T-helper 1 cell treated with Interleukin-12 subunit alpha and Interleukin-12 subunit beta and Interleukin-4 antibody, amounts not matched to agents 30 μg/mL and 1 μg/mL, for 36 hours (primary cell): Measurements from ENCODE around the gene PDILT.
"Not testable (repeated sequence)": the region's sequence is repeated elsewhere in the genome, so short reads cannot be mapped to it uniquely, and the experiment has no call there.

ENCODE experiments used
- H3K27ac Mint-ChIP-seq: one replicate; pipeline ENCODE4 v1.8.0; 2021; ENCODE audit warnings: mild to moderate bottlenecking, mixed read lengths
- H3K27me3 Mint-ChIP-seq: one replicate; pipeline ENCODE4 v1.8.0; 2021; ENCODE audit warnings: low read depth, mixed read lengths
- H3K36me3 Mint-ChIP-seq: one replicate; pipeline ENCODE4 v1.8.0; 2021; ENCODE audit warnings: low read depth, mixed read lengths
- H3K4me1 Mint-ChIP-seq: one replicate; pipeline ENCODE4 v1.8.0; 2021; ENCODE audit warnings: low read depth, mixed read lengths
- H3K4me3 Mint-ChIP-seq: one replicate; pipeline ENCODE4 v1.8.0; 2021; ENCODE audit warnings: mild to moderate bottlenecking, moderate library complexity, mixed read lengths
- H3K9me3 Mint-ChIP-seq: one replicate; pipeline ENCODE4 v1.8.0; 2021; ENCODE audit warnings: mixed read lengths

Gene PDILT

DNA sequence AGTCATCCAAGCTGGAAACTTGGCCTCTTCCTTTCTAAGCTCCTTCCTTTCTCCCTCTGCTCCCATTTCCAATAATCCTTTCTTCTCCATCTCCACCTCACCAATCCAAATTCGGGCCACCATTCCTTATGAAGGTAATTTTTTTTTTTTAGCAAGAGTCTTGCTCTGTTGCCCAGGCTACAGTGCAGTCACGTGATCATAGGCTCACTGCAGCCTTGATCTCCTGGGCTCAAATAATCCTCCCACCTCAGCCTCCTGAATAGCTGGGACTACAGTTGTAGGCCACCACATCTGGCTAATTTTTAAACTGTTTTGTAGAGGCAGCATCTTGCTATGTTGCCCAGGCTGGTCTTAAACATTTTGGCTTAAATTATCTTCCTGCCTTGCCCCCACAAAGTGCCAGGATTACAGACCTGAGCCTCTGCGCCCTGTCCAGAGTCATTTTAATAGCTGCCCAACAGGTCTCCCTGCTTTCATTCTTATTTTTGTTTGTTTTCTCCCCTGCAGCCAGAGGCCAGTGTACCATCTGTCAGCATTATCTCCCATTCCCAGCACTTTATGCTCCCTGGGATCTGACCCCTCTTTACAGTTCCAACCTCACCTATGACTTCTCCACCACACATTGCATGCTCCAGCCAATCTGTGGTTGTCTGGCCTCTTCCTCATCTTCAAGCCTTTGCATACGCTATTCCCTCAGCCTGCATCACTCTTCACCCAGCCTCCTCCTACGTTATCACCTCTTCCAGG is 75.0 kb downstream of the PDILT start:
- H3K4me1 Mint-ChIP-seq, result no peaks in the 10 kb centered on the region
- H3K36me3 Mint-ChIP-seq, result no peaks in the 10 kb centered on the region
- H3K27ac Mint-ChIP-seq, result no peak overlapping the region
- H3K4me3 Mint-ChIP-seq, result no peak overlapping the region
- H3K27me3 Mint-ChIP-seq, result no peaks in the 10 kb centered on the region
- no peaks in the 10 kb centered on the region for H3K9me3 Mint-ChIP-seq

DNA sequence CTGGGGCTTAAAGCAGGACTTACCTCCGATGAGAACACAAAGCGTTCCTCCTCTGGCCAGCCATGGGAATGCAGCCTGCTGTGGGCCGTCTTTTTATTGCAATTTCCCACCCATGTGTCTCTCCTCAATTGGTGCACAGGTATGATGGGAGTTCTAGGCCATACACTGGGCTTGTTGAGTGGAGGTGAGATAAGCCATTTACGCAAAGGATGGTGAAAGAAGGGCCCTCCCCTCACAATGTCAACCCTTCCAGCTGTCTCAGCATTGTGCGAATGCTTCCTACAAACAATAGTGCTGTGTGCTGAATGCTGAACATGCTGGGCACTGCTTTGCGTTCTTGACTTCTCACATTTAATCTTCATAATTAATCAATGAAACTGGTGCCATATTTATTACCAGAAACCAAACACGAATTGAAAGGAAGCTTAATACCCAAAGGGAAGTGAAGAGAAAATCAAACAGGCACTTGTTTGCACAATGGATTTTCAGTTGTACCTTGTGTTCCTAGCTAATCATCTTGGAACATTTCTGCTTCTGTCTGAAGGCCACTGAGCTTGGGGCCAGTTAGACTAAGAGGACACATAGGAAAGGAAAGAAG is 77.0 kb downstream of the PDILT start, which contains the start of gene GP2:
Gene GP2 (minus strand): TSS at position 70 of the 598 bp plus-strand sequence. CDS start 1,082 bp downstream, outside the sequence.
- Mint-ChIP-seq H3K4me1 (no peaks in the 10 kb centered on the region), H3K27me3 (no peaks in the 10 kb centered on the region), H3K36me3 (no peaks in the 10 kb centered on the region), H3K9me3 (no peaks in the 10 kb centered on the region), H3K4me3 (no peak within 1 kb of the TSS), H3K27ac (no peak within 1 kb of the TSS)

DNA sequence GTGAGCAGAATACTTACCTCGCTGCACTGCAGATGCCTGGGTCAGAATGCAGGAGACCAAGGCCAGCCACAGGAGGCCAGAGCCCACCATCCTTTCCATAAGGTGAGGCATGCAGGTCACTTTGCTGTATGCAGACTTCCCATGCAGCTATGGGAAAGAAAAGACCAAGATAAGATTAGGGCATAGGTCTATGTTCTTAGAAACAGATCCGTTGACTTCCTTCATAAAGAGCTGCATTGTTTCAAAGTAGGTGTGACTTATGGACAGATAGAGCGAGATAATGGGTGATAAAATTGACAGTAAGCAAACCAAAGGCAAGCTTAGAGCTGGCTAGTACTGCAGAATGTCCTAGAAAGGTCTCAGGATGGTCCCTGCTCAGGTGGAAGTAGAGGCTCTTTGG is 78.2 kb downstream of the PDILT start:
- no peaks in the 10 kb centered on the region for H3K9me3 Mint-ChIP-seq
- H3K4me1 Mint-ChIP-seq, result no peaks in the 10 kb centered on the region
- no peak overlapping the region for H3K4me3 Mint-ChIP-seq
- H3K27me3 Mint-ChIP-seq, result no peaks in the 10 kb centered on the region
- H3K27ac Mint-ChIP-seq, result no peak overlapping the region
- H3K36me3 Mint-ChIP-seq, result no peaks in the 10 kb centered on the region

DNA sequence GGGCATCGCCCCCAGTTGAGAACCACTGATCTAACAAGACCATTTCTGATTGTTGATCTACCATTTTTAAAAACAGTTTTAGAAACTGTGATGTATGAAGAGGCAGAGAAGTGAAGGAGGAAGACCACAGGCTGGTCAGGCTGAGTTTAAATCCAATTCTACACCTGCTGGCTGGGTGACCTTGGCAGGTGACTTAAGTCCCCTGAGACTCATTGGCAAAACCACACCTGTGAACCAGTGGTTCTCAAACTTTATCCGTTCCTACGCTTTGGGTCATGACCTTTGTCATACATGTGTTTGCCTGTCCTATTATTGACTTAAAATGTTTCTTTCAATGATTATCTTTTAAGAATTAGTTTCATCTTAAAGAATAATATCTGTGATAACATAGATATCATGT is 79.5 kb downstream of the PDILT start:
- Mint-ChIP-seq H3K27me3 (no peaks in the 10 kb centered on the region), H3K9me3 (no peaks in the 10 kb centered on the region), H3K4me3 (no peak overlapping the region), H3K4me1 (no peaks in the 10 kb centered on the region), H3K36me3 (no peaks in the 10 kb centered on the region), H3K27ac (no peak overlapping the region)

DNA sequence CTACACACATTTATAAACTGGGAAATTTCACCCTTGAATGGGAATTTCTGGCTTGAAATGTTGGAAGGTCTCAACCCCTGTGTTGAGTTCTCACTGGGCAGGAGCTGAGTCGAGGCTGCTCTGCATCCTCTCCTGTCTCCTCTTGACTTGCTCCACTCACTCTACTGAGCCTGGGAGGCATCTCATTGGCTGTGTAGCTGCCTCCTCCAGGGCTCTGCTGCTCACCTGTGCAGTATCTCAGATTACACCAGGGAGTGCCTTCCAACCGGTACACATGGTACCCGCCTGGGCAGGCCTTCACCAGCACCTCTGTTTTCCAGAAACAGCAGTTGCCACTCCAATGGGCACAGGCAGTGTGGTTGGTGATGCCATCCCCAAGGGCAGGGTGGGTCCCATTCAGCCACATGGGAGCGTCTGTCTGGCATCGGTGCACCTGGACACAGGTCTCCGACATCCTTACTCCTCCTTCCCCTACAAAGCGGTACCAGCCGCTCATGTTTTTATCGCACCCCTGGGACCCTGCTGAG is 80.9 kb downstream of the PDILT start:
- Mint-ChIP-seq H3K36me3 (no peaks in the 10 kb centered on the region), H3K27ac (no peak overlapping the region), H3K4me1 (no peaks in the 10 kb centered on the region), H3K9me3 (no peaks in the 10 kb centered on the region), H3K4me3 (no peak overlapping the region), H3K27me3 (no peaks in the 10 kb centered on the region)

DNA sequence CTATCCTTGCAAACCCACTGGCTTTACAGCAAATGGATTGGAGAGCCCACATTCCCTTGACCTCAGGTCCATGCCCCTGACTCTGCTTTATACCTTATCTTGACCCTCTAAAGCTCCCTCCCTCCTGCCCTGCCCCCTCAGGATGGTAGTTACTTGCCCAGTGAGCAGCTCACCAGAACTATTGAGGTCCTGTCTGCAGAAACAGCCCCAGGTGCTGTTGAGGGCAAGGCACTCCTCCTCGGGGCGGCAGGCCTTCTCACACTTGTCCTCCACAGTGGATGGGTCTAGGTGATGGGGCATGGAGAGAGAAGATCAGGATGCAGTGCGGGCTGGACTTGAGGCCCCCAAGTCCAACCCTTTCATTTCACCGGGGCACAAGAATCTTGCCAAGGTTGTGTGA is 81.8 kb downstream of the PDILT start:
- Mint-ChIP-seq H3K4me1 (no peaks in the 10 kb centered on the region), H3K27ac (no peak overlapping the region), H3K27me3 (no peaks in the 10 kb centered on the region), H3K36me3 (no peaks in the 10 kb centered on the region), H3K9me3 (no peaks in the 10 kb centered on the region), H3K4me3 (no peak overlapping the region)

DNA sequence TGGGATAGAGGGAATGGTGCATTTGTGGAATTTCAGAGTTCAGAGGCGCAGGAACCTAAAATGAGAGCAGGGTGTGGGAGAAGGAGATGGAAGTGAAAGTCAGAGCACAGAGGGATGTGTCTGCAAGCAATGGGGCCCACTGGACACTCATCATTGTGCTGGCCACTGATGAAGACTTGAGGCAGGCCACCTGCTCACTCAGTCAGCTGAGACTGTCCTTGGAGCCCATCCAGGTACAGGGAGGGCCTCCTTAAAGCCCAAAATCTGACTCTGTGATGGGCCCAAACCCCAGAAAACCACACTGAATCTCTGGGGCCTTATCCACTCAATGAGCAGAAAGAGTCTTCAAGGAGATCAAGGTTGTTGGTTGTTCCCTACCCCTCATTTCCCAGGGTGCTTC is 82.9 kb downstream of the PDILT start:
- no peaks in the 10 kb centered on the region for H3K27me3 Mint-ChIP-seq
- H3K36me3 Mint-ChIP-seq, result no peaks in the 10 kb centered on the region
- no peaks in the 10 kb centered on the region for H3K4me1 Mint-ChIP-seq
- H3K9me3 Mint-ChIP-seq, result no peaks in the 10 kb centered on the region
- H3K27ac Mint-ChIP-seq, result no peak overlapping the region
- H3K4me3 Mint-ChIP-seq, result no peak overlapping the region

DNA sequence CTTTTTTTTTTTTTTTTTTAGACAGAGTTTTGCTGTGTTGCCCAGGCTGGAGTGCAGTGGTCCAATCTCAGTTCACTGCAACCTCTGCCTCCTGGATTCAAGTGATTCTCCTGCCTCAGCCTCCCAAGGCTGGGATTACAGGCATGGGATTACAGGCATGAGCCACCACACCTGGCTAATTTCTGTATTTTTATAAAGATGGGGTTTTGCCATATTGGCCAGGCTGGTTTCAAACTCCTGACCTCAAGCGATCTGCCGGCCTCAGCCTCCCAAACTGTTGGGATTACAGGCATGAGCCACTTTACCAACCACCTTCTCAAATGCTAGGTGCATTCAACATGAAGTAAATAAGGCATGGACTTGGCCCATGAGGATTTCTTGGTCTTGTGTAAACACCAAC is 83.5 kb downstream of the PDILT start:
- not testable (repeated sequence) for H3K27ac Mint-ChIP-seq, H3K4me1 Mint-ChIP-seq, H3K9me3 Mint-ChIP-seq, H3K27me3 Mint-ChIP-seq, H3K4me3 Mint-ChIP-seq, H3K36me3 Mint-ChIP-seq

DNA sequence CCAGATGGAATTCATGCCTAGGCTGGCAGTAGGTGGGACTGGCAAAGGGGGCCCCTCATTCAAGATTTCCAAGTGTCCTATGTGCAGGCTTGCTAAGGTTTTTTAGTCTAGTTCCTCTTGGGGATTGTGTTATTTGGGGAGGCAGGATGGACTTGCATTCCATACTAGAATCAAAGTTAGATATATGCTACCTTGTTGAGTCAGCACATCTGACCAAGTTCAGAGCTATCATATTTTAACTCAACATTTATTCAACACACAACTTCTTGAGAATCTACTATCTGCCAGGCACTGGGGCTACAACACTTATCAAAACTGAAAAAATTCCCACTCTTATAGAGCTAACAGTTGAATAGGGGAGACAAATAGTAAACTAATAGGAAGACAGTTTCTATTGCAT is 83.9 kb downstream of the PDILT start:
- H3K27ac Mint-ChIP-seq, result no peak overlapping the region

DNA sequence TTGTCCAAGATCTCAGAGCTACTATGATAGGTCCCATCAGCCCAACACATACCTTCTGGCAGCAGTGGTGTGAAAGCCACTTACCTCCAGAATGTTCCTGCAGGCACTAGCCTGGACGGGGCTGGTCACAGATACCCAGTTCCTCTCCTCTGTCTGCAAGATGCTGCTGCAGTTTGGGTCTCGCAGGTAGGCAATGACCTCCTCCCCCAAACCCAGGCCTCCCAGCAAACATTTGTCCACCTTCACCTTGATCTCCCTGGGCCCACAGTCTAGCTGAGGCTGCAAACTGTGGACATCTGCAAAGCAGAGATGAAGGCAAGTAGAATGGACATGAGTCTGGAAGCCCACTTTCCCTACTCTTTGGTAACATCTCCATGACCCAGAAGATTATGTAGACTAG is 84.4 kb downstream of the PDILT start:
- Mint-ChIP-seq H3K27ac (no peak overlapping the region), H3K4me1 (no peaks in the 10 kb centered on the region), H3K27me3 (no peaks in the 10 kb centered on the region), H3K9me3 (no peaks in the 10 kb centered on the region), H3K36me3 (no peaks in the 10 kb centered on the region), H3K4me3 (no peak overlapping the region)

More for the DNA sequence above, 83.9 kb downstream of the PDILT start:
- H3K36me3 Mint-ChIP-seq, result no peaks in the 10 kb centered on the region
- H3K4me1 Mint-ChIP-seq, result no peaks in the 10 kb centered on the region
- no peaks in the 10 kb centered on the region for H3K27me3 Mint-ChIP-seq
- no peaks in the 10 kb centered on the region for H3K9me3 Mint-ChIP-seq
- no peak overlapping the region for H3K4me3 Mint-ChIP-seq

DNA sequence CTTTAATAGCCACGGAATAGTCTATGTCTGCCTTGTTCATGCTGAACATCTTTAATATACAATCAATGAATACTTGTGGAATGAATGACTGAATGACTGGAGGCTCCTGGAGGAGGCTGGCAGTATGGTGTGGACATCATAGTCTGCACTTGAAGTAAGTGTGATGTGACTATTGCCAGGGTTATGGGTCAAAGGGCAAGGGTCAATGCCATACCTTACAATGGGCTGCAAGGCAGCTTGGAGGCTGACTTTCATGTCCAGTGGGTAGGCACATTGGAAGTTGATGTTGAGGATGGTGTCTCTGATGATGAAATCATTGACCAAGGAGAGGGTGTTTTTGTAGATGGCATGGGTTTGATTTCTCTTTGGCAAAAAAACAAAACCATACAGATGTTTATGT is 85.1 kb downstream of the PDILT start:
- H3K9me3 Mint-ChIP-seq, result no peaks in the 10 kb centered on the region
- H3K27me3 Mint-ChIP-seq, result no peaks in the 10 kb centered on the region
- H3K36me3 Mint-ChIP-seq, result no peaks in the 10 kb centered on the region
- no peak overlapping the region for H3K4me3 Mint-ChIP-seq
- H3K27ac Mint-ChIP-seq, result no peak overlapping the region
- no peaks in the 10 kb centered on the region for H3K4me1 Mint-ChIP-seq

DNA sequence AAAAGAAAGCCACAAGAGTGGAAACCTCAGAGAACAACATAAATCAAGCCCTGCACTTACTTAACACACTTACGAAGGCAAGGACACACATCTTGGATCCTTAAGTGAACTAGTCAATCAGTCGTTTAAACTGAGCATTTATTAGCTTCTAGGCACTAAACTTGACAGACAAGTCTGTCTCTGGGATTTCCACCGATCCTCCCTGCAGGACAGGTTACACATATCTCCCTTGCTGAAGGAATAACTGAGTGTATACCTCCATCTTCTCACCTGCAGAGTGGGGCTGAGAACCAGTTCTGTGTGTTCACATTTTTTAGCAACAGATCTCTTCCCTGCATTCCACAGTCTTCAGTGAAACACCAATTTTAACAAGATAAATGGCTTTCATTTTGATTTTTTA is 86.1 kb downstream of the PDILT start:
- Mint-ChIP-seq H3K4me1 (no peaks in the 10 kb centered on the region), H3K36me3 (no peaks in the 10 kb centered on the region), H3K4me3 (no peak overlapping the region), H3K27me3 (no peaks in the 10 kb centered on the region), H3K27ac (no peak overlapping the region), H3K9me3 (no peaks in the 10 kb centered on the region)

DNA sequence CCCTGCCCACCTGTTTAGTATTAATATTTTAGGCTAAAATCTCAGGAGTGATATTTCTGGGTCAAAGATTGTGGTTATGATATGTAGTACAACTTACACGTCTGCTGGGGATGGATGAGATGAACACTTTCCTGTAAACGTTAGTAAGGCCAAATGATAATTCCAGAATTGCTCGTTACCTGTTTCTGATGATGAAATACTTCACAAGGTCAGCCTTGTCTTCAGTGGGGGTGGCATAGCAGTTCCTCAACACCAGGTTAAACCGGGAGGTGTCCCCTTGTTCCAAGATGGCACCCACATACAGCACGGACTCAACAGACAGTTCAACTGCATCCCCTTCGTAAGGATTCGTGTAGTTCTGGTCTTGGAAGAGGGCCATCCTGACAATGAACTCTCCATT is 86.5 kb downstream of the PDILT start:
- Mint-ChIP-seq H3K4me1 (no peaks in the 10 kb centered on the region), H3K27me3 (no peaks in the 10 kb centered on the region), H3K9me3 (no peaks in the 10 kb centered on the region), H3K27ac (no peak overlapping the region), H3K36me3 (no peaks in the 10 kb centered on the region), H3K4me3 (no peak overlapping the region)

DNA sequence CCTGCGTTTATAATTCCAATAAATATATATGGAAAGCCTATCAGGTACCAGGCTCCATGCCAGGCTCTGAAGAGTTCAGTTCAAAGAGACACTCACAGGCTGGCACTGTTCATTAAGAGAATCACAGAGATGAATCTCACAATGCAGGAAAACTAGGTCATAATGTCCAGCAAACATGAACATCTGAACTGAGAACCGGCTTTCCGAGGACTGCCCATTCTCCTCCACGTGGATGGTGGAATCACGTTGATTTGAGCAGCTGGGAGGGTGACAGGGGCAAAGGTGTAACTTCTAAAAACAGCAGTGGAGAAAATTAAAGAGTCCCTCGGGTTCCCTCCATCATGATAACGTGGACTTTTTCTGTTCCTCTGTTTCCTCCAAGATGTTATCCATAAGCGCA is 87.4 kb downstream of the PDILT start:
- H3K9me3 Mint-ChIP-seq, result no peaks in the 10 kb centered on the region
- H3K27ac Mint-ChIP-seq, result no peak overlapping the region
- no peaks in the 10 kb centered on the region for H3K36me3 Mint-ChIP-seq
- H3K4me3 Mint-ChIP-seq, result no peak overlapping the region
- no peaks in the 10 kb centered on the region for H3K27me3 Mint-ChIP-seq
- H3K4me1 Mint-ChIP-seq, result no peaks in the 10 kb centered on the region

DNA sequence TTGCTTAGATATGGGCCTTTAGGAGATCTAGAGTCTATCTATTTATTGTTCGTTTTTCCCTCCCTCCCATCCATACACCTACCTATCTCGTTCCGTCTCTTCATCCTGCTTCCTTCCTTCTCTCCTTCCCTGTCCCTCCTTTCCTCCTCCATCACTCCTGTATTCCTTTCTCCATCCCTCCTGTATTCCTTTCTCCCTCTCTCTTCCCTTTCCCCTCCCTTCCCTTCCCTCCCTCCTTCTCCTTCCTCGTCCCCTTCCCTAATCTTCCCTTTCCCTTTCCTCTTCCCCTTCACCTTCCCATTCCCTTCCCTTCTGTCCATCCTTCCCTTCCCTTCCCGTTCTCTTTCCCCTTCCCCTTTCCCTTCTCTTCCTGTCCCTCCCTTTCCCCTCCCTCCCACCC is 87.8 kb downstream of the PDILT start:
- no peaks in the 10 kb centered on the region for H3K36me3 Mint-ChIP-seq
- H3K27me3 Mint-ChIP-seq, result no peaks in the 10 kb centered on the region
- no peak overlapping the region for H3K27ac Mint-ChIP-seq
- no peak overlapping the region for H3K4me3 Mint-ChIP-seq
- no peaks in the 10 kb centered on the region for H3K4me1 Mint-ChIP-seq
- no peaks in the 10 kb centered on the region for H3K9me3 Mint-ChIP-seq
